ENCODE results near the gene NXPH2. TPM values are rescaled to one million over a fixed set of nuclear protein-coding genes. Genes with fewer than 3 reads are reported as not detected.

The NXPH2 gene
- total RNA-seq, 1 experiment from 2014 or later: 1.8 TPM

- Histone ChIP-seq H2BK120ac (ENCODE audit: low read depth, low read length, poor library complexity, severe bottlenecking) (no peak overlapping the region), H3K56ac (ENCODE audit: insufficient read length, low read depth, low read length) (no peak overlapping the region), H3K14ac (ENCODE audit: insufficient read depth, low read length) (no peak overlapping the region), H4K91ac (ENCODE audit: insufficient read length, low read depth, low read length) (no peak overlapping the region), H4K8ac (replicated peaks; ENCODE audit: insufficient read length, low read depth, low read length) (no peak overlapping the region), H2BK5ac (ENCODE audit: insufficient read length, low read length) (no peak overlapping the region), H3K9ac (ENCODE audit: extremely low read depth, insufficient read length, low read length) (no peak overlapping the region), H2BK20ac (ENCODE audit: low read depth, low read length, poor library complexity, severe bottlenecking) (no peak overlapping the region), H3K27me3 (ENCODE audit: insufficient read depth, low read length) (no peaks in the 10 kb centered on the region), H3K4me2 (ENCODE audit: insufficient read depth, insufficient read length, low read length) (no peak overlapping the region), H3K79me2 (ENCODE audit: insufficient read depth, low read length) (no peaks in the 10 kb centered on the region), H3K23me2 (ENCODE audit: insufficient read length, low read depth, low read length, poor library complexity, severe bottlenecking) (no peaks in the 10 kb centered on the region), H3K27ac (ENCODE audit: insufficient read length, low read depth, low read length) (no peak overlapping the region), H4K20me1 (ENCODE audit: control insufficient read depth, insufficient read depth, insufficient read length) (no peaks in the 10 kb centered on the region), H2AFZ (ENCODE audit: low read length) (no peak overlapping the region), H2BK12ac (ENCODE audit: insufficient read length, low read depth, low read length) (no peak overlapping the region), H3T11ph (ENCODE audit: low read length) (no peak overlapping the region), H3K79me1 (ENCODE audit: insufficient read depth, low read depth, low read length, poor library complexity, severe bottlenecking) (no peaks in the 10 kb centered on the region), H3K23ac (ENCODE audit: insufficient read length, low read depth, low read length) (no peak overlapping the region), H4K5ac (ENCODE audit: insufficient read length, low read depth, low read length) (no peak overlapping the region), H3K18ac (ENCODE audit: insufficient read length, low read depth, low read length) (no peak overlapping the region), H2BK15ac (ENCODE audit: low read depth, low read length) (no peak overlapping the region), H3K4me1 (ENCODE audit: insufficient read depth, low read length) (peaks cover 10% of the 10 kb centered on the region), H2AK5ac (ENCODE audit: insufficient read length, low read length) (no peak overlapping the region), H3K4ac (ENCODE audit: low read depth, low read length) (no peak overlapping the region), H3K9me3 (ENCODE audit: control insufficient read depth, low read depth, low read length) (no peaks in the 10 kb centered on the region)
- DNase-seq: no peak
- Mint-ChIP-seq H3K36me3 (ENCODE audit: insufficient read depth in 1 of 3, low read depth in 3 of 3) (no peaks in the 10 kb centered on the region), H3K27me3 (ENCODE audit: low read depth) (no peaks in the 10 kb centered on the region), H3K4me3 (no peak overlapping the region), H3K27ac (no peak overlapping the region; a peak in 1 of 7 replicates), H3K9me3 (no peaks in the 10 kb centered on the region), H3K4me1 (peaks cover 17 to 21% of the 10 kb centered on the region in 2 experiments)
- TF ChIP-seq, protein P1, sequence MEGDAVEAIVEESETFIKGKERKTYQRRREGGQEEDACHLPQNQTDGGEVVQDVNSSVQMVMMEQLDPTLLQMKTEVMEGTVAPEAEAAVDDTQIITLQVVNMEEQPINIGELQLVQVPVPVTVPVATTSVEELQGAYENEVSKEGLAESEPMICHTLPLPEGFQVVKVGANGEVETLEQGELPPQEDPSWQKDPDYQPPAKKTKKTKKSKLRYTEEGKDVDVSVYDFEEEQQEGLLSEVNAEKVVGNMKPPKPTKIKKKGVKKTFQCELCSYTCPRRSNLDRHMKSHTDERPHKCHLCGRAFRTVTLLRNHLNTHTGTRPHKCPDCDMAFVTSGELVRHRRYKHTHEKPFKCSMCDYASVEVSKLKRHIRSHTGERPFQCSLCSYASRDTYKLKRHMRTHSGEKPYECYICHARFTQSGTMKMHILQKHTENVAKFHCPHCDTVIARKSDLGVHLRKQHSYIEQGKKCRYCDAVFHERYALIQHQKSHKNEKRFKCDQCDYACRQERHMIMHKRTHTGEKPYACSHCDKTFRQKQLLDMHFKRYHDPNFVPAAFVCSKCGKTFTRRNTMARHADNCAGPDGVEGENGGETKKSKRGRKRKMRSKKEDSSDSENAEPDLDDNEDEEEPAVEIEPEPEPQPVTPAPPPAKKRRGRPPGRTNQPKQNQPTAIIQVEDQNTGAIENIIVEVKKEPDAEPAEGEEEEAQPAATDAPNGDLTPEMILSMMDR (conservative IDR thresholded peaks at IDR 0.05): no peak
- WGBS (ENCODE audit: extremely low coverage, insufficient read length, low lambda C conversion rate): no CpG with 5 or more reads among the region's 4 CpGs
Observed at GRCh38 chr2:138654146-138654545, 126.0 kb downstream of the NXPH2 start.
